Calu3 (cell line): ENCODE results near the gene OR1F1. TPM values are rescaled to one million over a fixed set of nuclear protein-coding genes. Genes with fewer than 3 reads are reported as not detected.

Experiments
- BruUV-seq: library from RNA; stranded (reverse); fragments of 400-500 nt; replicated peaks from 2 replicates; lab custom pipeline; 2021; lab: Mats Ljungman, UMichigan
- CTCF ChIA-PET: fragments of 300-600 bp; sonication (Branson Sonifier 250); formaldehyde crosslinking; loops from one replicate; lab custom pipeline; 2022; ENCODE audit warnings: antibody characterized with exemption; lab: Charles Lee
- DNase-seq: peaks from one replicate; pipeline ENCODE4 v3.0.0; 2022
- H3K27ac Mint-ChIP-seq: one replicate; pipeline ENCODE4 v1.8.0; 2022; ENCODE audit warnings: mixed read lengths; ENCODE audit not compliant: unreplicated experiment
- H3K27me3 Mint-ChIP-seq: one replicate; pipeline ENCODE4 v1.8.0; 2022; ENCODE audit warnings: mixed read lengths; ENCODE audit not compliant: unreplicated experiment
- H3K36me3 Mint-ChIP-seq: one replicate; pipeline ENCODE4 v1.8.0; 2022; ENCODE audit warnings: mild to moderate bottlenecking, moderate library complexity, mixed read lengths; ENCODE audit not compliant: insufficient read depth, unreplicated experiment
- H3K4me1 Mint-ChIP-seq: one replicate; pipeline ENCODE4 v1.8.0; 2022; ENCODE audit warnings: mild to moderate bottlenecking, low read depth, mixed read lengths; ENCODE audit not compliant: unreplicated experiment
- H3K4me3 Mint-ChIP-seq: one replicate; pipeline ENCODE4 v1.8.0; 2022; ENCODE audit warnings: mild to moderate bottlenecking, low read depth, moderate library complexity, mixed read lengths; ENCODE audit not compliant: unreplicated experiment
- H3K9me3 Mint-ChIP-seq: one replicate; pipeline ENCODE4 v1.8.0; 2022; ENCODE audit warnings: low read depth, mixed read lengths; ENCODE audit not compliant: unreplicated experiment
- intact Hi-C: fragments of 100-400 bp; cut with micrococcal nuclease; formaldehyde crosslinking; loops from one replicate; pipeline ENCODE4 v1.10.0; 2022; ENCODE audit not compliant: unreplicated experiment
- total RNA-seq: library from RNA; stranded (reverse); gene quantifications from 2 replicates; pipeline ENCODE4 v1.2.3, GENCODE V29; 2022
- TF ChIP-seq, protein P1 (sequence below): fragments of 200-600 bp; IDR thresholded peaks from one replicate; pipeline ENCODE4 v1.8.0; 2022; ENCODE audit warnings: antibody characterized with exemption; ENCODE audit not compliant: unreplicated experiment

OR1F1 gene
- total RNA-seq, 1 experiment from 2014 or later, result 0.40 TPM

DNA sequence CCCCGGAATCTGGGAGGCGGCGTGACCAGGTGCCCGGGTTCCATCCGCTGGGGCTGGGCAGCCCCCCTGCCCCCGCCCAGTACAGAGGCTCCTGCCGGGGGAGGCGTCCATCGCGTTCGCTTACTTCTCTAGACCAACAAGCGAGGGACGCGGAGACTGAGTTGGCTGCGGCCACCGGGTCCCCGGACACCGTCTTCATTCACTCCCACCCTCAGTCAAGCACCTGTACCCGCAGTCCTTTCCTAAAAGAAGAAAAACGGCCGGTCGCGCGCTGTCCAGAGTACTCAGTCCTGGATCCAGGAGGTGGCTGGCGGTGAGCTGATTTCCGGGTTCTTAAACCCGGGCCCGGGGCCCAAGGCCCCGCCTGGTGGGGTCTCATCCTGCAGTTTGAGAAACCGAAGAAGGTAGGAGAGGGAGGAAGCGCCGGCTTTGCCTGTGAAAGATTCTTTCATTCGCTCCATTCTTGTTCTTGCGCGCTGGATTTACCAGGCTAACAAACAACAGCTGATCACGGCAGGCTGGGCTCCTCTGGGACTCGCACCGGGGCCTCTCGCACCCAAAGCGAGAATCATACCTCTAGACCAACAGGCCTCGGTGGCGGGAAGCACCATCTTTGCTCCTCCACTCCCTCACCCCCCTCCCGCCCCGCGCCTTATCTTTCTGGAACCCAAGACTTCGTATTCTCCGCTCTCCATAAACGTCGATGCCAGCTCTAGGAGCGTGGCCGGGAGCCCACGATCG, 17.4 kb upstream of the OR1F1 start:
- peak overlapping the region; percentile 54 for H3K4me3 Mint-ChIP-seq
- no TSS peak for BruUV-seq
- peaks cover 32% of the 10 kb centered on the region for H3K36me3 Mint-ChIP-seq
- peaks cover 66% of the 10 kb centered on the region for H3K27me3 Mint-ChIP-seq
- peaks cover 30% of the 10 kb centered on the region for H3K4me1 Mint-ChIP-seq
- TF ChIP-seq, protein P1, sequence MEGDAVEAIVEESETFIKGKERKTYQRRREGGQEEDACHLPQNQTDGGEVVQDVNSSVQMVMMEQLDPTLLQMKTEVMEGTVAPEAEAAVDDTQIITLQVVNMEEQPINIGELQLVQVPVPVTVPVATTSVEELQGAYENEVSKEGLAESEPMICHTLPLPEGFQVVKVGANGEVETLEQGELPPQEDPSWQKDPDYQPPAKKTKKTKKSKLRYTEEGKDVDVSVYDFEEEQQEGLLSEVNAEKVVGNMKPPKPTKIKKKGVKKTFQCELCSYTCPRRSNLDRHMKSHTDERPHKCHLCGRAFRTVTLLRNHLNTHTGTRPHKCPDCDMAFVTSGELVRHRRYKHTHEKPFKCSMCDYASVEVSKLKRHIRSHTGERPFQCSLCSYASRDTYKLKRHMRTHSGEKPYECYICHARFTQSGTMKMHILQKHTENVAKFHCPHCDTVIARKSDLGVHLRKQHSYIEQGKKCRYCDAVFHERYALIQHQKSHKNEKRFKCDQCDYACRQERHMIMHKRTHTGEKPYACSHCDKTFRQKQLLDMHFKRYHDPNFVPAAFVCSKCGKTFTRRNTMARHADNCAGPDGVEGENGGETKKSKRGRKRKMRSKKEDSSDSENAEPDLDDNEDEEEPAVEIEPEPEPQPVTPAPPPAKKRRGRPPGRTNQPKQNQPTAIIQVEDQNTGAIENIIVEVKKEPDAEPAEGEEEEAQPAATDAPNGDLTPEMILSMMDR, result no peak
- intact Hi-C loops, result no loop called here
- CTCF ChIA-PET, result interaction anchor here (0.7 to 1.8 kb wide), 3 partner anchors 12 to 41 kb away, joined by 5 to 12 read pairs (median 7); no protein-coding TSS in a partner anchor
- no peak for DNase-seq
- no peak overlapping the region for H3K27ac Mint-ChIP-seq
- H3K9me3 Mint-ChIP-seq, result no peaks in the 10 kb centered on the region

DNA sequence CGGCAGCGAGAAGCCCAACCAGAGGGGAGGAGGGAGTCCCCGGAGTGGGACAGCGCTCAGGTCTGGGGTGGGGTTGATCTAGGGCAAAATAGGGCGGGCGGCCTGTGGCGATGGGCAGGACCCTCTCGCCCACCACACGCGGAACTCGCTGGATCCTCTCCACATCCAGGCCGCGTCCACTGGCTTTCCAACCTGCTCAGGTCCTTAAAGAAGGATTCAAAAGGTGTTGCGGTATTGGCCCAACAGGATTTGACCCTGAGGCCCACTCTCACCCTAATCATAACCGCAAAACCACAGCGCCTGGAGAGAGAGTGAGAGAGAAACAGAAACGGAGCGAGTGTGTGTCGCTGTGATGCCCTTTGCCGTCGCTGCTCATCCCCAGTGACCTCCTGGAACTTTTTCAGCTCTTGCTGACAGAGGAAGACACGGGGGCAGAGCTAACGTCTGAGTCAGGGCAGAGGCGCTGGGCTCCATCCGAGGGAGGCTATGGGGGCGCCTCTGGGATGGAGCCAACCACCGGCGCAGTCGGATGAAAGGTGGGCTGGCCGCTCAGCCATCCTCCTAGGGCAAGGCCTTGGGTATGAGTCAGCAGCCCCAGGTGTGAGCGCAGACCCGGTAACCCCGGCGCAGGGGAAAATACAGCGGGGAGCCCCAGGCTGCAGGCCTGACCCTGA, 16.7 kb upstream of the OR1F1 start:
- Mint-ChIP-seq H3K9me3 (no peaks in the 10 kb centered on the region), H3K4me3 (peak overlapping the region; percentile 54), H3K27me3 (peaks cover 73% of the 10 kb centered on the region), H3K36me3 (peaks cover 37% of the 10 kb centered on the region), H3K4me1 (peaks cover 28% of the 10 kb centered on the region), H3K27ac (peak overlapping the region; percentile 78)
- TF ChIP-seq, protein P1, result no peak
- CTCF ChIA-PET, result interaction anchor here (0.7 to 1.8 kb wide), 3 partner anchors 13 to 42 kb away, joined by 5 to 12 read pairs (median 7); no protein-coding TSS in a partner anchor
- intact Hi-C loops, result no loop called here
- no TSS peak for BruUV-seq
- peak; percentile 43 for DNase-seq

DNA sequence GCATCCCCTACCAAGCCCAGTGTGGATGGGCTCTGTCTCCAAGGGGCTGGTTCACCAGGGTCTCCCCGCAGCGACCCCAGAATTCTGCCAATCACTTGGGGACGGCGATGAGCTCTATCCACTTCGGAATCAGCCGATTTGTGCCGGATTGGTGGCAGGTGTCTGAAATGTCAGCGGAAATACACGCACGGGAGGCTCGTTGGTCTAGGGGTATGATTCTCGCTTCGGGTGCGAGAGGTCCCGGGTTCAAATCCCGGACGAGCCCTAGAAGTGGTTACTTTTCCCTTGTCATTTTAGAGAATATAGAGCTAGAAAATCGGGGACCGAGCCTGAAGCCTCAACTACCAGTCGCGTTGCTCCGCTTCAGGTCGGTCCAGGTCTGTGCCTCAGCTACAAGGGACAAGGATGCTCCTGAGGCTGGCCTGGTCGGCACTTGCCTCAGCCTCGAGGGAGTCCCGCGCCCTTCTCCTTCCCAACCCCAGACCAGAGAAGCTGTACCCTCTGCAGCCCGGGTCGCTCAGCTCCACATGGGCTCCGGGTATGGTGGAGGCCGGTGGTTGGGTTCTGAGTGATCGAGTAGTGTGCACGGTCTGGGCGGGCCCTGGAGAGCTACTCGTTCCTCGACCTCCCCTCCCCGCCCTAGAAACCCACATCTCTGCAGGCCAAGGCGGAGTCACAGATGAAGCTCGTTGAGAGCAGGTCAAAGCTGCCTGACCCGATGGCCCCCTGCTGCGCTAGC, 16.0 kb upstream of the OR1F1 start:
- TSS peak; percentile 100 for BruUV-seq
- peaks cover 28% of the 10 kb centered on the region for H3K4me1 Mint-ChIP-seq
- H3K36me3 Mint-ChIP-seq, result peaks cover 37% of the 10 kb centered on the region
- TF ChIP-seq, protein P1, result no peak
- H3K27me3 Mint-ChIP-seq, result peaks cover 80% of the 10 kb centered on the region
- intact Hi-C loops, result no loop called here
- CTCF ChIA-PET, result interaction anchor here (0.5 to 1.8 kb wide), 6 partner anchors 19 to 1101 kb away, joined by 3 to 12 read pairs (median 3); no protein-coding TSS in a partner anchor
- DNase-seq, result peak; percentile 66
- H3K4me3 Mint-ChIP-seq, result peak overlapping the region; percentile 54
- peak overlapping the region; percentile 78 for H3K27ac Mint-ChIP-seq
- no peaks in the 10 kb centered on the region for H3K9me3 Mint-ChIP-seq
